SKM-1 treated with dmso at 0.1 percent for 144 hours (cell line): ENCODE measurements around the gene UBE2L6.
"Not testable (repeated sequence)": the region's sequence is repeated elsewhere in the genome, so short reads cannot be mapped to it uniquely, and the experiment has no call there.

ENCODE experiments used
- DNase-seq: peaks from one replicate; lab custom pipeline; 2025; ENCODE audit not compliant: unreplicated experiment; lab: John Stamatoyannopoulos, UW

UBE2L6 gene

DNA sequence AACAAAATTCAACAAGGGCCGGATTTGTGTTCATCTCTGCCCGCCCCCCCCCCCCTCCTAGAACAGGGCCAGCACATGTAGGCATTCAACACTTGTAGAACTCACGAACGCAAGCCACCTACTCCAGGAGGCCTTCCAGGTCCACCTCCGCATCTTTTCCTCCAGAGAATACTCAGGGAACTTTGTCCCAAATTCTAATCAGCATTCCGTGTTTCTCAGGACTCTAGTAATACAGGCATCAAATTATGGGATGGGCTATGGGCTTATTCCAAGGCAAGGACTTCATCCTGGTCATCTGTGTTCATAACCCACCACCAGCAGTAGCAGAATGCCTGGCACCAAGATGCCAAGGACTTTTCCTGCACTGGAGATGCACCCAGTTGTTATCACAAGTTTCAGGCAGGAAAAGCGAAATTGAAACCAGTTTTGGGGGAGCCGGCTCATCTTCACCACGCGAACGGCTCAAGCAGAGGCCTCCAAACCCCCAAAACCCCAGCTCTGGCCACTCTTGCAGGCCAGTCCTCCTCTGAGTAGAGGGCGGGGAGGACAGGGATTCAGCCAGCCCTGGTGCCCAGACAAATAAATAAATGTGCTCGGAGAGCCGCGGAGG lies 462 bp downstream of the UBE2L6 start:
- no peak for DNase-seq

DNA sequence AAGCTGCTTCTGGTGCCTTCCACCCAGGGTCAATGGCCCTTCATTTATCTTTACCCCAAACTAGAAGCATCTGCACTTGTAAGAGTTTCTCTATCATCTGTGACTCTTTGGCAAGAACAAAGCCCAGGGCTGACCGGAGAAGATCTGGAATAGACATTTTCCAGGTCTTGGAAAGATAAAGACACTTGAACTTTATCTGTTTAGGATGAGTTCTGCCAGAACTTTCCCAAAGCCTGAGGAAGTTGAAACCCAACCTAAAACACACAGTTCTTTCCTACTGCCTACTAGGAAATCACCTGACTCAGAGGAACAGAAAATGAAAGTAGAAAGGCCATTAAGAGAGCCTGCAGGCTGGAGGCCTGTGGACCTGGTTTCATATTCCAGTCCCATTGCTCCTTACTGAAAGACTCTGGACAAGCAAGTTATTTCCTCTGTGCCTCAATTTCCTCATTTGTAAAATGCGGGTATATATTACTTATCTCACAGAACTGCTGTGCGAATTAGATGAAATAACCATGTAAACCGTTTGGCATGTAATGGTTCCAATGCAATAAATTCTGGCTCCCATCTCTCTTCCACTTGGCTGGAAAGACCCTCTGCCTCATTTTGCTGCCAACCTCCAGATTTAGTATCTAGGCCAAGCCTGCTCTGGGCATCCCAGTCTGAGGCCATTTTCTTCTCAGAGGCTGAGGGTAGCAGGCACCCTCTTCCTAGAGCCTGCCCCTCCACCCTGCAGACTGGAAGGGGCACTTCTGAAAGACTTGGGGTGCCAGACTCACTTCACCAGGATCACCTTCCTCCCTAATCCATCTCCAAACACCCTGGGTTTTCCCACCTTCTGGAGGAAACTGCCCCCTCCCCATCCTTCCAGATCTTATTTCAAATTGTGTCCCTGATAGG lies 1.2 kb downstream of the UBE2L6 start:
- DNase-seq, result no peak

DNA sequence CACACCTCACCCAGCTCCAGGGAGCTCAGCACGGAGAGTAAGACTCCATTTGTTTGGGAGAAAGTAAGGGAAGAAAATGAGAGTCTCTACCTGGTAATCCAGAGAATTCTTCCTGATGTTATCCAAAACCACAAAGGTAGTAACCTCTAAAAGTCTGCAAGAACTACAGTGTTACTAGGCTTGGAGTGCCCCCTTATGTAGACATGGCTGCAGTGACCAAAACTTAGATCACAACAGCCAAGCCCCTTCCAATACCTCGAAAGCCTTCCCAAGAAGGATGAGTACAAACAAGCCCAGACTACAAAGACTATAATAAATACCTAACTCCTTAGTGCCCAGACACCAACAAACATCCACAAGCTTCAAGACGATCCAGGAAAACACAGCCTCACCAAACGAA lies 4.9 kb downstream of the UBE2L6 start:
- no peak for DNase-seq

DNA sequence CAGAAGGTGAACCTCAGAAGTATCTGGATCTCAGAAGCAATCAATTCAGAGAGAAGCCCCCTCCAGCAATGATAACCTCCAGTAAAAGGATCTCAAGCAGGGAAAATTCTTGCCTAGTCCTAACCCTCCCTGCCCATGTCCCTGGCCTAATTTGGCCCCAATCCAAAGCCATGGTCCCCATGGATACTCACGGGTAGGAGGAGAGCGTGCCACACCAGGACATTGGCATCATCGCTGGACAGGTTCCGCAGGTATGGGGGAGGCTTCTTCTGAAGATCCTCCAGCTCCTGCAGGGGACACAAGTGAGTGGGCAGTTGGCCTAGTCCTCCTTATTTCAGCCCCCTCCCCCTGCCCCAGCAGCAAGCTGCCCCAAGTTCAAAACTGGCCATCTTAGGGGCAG lies 7.3 kb downstream of the UBE2L6 start:
- DNase-seq, result no peak

DNA sequence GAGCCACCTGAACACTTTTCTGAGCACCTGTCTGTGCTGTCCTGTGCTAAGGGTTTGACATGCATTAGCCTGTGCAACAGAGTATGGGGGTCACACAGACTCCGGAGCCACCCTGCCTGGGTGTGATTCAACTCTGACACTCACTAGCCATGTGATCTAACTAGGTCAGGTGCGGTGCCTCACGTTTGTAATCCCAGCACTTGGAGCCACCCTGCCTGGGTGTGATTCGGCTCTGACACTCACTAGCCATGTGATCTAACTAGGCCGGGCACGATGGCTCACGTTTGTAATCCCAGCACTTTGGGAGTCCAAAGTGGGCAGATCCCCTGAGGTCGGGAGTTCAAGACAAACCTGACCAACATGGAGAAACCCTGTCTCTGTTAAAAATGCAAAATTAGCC lies 11.4 kb downstream of the UBE2L6 start:
- DNase-seq, result no peak

DNA sequence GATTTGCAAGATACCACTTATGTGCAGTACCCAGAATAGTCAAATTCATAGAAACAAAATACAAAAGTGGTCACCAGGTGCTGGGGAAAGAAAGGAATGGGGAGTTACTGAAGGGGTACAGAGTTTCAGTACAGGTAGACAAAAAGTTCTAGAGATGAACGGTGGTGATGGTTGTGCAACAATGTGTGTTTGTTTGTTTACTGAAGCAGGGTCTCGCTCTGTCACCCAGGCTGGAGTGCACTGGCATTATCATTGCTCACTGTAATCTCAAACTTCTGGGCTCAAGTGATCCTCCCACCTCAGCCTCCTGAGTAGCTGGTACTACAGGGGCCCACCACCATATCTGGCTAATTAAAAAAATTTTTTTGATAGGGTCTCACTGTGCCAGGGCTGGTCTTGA lies 12.1 kb downstream of the UBE2L6 start:
- no peak for DNase-seq

DNA sequence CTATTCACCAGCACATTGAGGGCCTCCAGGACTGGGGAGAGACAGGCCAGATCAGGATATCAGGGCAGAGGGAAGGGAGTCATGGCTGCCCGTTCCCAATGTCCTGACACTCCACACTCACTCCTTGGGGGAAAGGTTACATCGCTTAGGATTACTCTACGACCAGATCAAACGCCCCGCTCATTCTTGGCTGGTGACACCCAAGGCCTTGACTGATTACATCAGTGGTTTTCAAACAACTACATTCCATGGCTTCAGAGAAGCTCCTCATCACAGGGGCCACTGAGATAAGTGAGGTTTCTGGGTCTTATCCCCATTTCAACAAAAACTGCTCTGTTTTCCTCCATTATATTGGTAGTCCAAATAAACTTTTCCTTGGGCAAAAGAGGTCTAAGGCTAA lies 15.0 kb downstream of the UBE2L6 start:
- no peak for DNase-seq

DNA sequence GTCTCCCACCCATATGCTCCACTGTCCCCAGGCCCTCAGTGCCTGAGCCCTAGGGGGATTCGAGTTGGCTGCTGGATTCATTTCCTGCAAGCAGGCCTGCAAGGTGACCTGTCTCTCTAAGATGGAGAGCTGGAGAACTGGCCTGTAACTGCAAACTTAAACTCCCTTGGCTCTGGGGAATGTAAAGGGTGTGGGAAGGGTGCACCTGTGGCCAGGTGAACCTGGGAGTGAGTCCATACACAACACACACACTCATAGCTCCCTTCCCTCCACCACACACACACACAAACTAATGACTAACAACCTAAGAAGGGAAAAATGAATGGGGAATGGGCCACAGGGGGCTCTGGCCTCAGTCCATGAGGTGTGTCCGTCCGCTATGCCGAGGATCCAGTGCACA lies 15.5 kb downstream of the UBE2L6 start:
- no peak for DNase-seq

DNA sequence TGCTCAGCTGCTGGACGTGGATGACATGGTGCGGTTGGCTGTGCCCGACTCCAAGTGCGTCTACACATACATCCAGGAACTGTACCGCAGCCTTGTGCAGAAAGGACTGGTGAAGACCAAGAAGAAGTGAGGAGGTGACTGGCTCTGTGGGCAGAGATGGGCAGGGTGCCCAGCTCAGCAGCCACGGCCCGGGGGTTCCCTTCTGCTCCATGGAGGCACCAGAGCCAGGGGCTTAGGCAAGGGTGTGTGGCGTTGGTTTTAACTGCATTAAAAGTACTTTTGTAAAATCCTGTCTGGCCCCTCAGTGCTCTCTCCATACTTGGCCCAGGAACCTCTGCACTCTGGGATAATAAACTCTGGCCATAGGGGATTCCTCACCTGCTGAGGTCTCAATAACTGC lies 17.5 kb downstream of the UBE2L6 start:
- no peak for DNase-seq

DNA sequence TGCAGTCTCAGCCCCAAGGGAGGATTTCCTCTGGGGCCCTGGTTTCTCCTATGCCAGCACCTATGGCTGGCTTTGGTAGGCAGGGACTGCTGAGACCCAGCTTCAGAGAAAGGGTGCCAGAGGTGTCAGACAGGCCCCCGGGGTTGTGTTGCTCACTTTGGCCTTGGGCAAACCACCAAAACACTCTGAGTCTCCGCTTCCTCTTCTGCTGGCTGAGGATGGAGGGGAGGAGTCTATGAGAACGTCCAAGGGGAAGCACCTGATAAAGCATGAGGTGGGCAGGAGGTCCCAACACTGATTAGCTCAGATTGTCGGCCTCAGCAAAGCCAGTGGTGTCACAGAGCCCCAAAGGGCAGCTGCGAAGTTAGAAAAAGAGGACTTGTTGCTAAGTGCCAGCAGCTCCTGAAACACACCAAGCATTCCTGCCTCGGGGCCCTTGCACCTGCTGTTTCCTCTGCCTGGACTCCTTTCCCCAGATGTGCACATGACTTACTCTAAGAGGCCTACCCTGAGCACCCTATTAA lies 19.6 kb downstream of the UBE2L6 start:
- peak; percentile 23 for DNase-seq

DNA sequence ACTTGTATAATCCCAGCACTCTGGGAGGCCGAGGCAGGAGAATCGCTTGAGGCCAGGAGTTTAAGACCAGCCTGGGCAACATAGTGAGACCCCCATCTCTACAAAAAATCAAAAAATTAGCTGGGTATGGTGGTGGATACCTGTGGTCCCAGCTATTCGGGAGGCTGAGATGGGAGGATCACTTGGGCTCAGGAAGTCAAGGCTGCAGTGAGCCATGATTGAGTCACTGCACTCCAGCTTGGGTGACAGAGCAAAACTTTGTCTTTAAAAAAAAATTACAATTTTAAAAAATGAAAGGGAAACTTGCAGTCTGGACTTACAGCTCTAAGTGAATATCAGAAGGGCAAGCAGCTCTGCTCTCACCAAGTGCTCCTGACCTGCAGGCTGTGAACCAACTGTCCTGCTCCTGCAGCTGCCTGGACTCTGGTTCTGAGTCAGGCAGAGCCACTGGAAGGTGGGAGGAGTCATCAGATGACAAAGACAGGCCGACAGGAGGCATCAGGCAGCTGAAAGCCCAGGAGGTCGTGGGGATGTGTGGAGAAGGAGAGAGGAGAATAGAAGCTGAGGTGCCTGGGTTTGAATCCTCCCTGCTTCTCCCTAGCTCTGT lies 20.5 kb downstream of the UBE2L6 start:
- DNase-seq, result no peak

DNA sequence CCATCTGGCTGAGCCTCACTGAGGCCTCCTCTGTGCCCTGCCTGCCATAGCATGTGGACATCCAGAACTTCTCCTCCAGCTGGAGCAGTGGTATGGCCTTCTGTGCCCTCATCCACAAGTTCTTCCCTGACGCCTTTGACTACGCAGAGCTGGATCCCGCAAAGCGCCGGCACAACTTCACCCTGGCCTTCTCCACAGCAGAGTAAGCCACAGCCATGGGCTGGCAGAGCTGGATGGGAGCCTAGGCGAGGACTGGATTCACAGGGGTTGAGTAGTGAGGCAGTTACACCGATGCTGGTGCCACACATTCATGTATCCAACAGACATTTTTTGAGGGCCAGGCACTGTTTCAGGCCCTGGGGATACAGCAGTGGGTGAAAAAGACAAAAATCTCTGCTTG lies 21.0 kb downstream of the UBE2L6 start:
- DNase-seq, result no peak

DNA sequence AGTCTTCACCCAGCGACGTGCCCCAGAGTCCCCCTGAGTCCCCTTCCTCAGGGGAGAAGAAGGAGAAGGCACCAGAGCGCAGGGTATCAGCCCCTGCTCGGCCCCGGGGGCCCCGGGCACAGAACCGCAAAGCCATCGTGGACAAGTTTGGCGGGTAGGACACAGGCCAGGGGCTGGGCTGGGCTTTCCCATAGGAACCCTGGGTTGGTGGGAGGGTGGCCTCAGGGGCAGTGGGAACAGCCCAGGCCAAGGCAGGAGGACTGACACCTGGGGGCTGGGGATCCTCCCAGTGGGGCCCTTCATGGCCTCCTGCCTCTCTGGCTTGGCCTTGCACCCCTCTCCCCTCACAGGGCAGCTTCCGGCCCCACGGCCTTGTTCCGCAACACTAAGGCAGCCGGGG lies 21.6 kb downstream of the UBE2L6 start:
- no peak for DNase-seq

DNA sequence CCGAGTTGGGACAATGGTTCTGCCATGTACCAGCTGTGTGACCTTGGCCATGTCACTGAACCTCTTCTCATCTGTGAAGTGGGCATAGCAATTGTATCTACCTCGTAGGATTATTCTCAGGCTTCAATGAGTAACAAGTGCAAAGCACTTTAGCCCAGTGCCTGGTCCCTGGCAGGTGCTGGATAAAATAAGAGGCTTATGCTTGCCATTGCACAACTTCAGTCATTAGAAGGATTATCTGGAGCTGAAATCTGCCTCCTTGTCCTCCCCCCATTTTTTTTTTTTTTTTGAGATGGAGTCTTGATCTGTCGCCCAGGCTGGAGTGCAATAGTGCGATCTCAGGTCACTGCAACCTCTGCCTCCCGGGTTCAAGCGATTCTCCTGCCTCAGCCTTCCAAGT lies 22.9 kb downstream of the UBE2L6 start:
- DNase-seq, result no peak

DNA sequence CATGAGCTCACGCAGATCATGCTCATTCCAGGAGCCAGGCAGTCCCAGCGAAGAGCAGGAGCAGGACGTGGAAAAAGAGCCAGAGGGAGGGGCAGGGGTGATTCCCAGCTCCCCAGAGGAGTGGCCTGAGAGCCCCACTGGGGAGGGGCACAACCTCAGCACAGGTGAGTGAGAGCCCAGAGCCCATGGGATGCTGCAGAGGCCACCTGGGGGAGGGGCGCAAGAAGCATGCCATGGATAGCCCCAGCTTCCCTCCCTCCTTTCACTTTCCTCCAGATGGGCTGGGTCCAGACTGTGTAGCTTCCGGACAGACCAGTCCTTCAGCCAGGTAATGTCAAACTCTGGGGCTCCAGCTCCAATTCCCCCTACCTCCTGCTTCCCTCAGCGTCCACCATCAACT lies 23.9 kb downstream of the UBE2L6 start:
- no peak for DNase-seq

DNA sequence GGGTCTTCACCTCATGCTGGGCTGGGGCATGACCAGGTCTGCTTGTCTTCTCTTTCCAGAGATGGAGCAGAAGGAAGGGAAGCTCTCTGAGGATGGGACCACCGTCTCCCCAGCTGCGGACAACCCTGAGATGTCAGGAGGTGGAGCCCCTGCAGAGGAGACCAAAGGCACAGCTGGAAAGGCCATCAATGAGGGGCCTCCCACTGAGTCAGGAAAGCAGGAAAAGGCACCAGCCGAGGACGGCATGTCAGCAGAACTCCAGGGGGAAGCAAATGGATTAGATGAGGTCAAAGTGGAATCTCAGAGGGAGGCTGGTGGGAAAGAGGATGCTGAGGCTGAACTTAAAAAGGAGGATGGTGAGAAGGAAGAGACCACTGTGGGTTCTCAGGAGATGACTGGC lies 24.9 kb downstream of the UBE2L6 start:
- no peak for DNase-seq

DNA sequence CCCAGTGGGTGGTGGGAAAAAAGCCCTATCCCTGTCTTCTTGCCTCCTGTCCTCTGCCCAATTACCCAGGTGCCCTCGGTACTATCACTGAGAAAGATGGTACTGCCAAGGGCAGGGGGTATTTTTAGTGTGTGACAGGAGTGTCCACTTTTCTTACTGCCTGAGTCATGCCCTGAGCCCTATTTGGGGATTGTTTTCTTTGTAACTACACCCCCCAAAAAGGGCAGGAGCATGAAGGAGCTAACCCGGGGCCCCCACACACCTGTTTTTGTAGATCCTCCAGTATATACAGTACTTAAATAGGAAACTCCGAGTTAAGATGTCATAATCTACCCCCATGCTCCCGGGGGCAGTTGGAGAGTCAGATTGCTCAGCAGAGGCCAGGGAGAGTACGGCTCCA lies 26.3 kb downstream of the UBE2L6 start:
- DNase-seq, result no peak

DNA sequence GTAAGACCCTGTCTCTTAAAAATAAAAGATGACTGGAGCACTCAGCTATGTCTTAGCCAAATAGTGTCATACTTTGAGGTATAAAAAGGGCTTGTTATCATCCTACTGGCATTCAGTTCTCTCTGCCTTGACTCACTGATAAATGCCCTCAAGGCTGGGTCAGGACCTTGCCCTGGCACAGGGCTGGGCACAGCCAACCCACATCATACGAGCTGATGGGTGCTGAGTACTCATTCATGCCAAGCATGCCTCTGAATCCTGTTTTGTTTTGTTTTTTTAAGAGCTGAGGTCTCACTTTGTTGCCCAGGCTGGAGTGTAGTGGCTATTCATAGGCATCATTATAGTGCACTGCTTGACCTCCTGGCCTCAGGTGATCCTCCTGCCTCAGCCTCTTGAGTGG lies 28.1 kb downstream of the UBE2L6 start:
- no peak for DNase-seq

DNA sequence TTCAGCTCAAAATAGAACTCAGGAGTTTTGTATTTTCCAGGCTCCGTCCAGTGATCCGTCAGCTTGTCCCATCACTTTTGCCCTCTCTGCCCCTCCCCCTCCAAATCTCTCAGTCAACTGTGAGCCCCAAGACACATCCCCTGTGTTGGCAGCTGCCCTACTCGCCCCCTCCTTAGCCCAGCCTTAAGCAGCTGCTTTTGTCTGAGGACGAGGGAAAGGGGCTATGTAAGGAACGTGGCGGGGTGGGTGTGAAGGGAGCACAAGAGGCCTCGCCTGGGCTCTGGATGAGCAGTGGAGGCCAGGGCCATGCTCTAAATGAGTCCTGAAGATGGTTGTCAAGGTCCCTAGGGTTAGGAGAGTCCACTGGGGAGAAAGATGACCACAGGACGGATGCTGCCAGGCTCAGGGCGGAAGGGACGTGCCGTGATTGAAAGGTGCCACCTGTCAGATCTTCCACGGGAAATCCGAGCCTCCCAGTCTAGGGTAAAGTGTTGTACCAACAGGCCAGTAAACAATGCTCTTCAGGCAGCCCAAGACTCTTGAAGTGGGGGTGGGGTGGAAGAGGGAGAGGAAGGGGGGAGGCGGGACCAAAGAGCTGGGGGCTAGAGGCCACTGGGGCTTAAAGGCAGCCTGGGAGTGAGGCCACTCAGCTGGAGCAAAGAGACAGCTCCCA lies 30.4 kb downstream of the UBE2L6 start, which contains the start of gene SMTNL1:
SMTNL1 (plus strand) TSS at position 649 of the 673 bp plus-strand sequence. CDS start 5,048 bp downstream, outside the sequence.
- DNase-seq, result no peak

DNA sequence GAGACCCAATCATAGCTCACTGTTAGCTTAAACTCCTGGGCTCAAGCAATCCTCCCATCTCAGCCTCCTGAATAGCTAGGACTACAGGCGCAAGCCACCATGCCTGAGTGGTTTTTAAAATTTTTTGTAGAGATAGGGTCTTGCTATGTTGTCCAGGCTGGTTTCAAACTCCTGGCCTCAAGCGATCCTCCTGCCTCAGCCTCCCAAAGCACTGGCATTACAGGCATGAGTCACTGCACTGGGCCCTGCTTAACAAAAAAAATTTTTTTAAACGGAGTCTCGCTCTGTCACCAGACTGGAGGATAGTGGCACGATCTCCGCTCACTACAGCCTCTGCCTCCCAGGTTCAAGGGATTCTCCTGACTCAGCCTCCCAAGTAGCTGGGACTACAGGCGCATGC lies 33.0 kb downstream of the UBE2L6 start:
- not testable (repeated sequence) for DNase-seq
